Measurements from ENCODE around the gene PPP5C.

PPP5C gene

GRCh38 chr19:46423188-46423587 is 76.3 kb downstream of the PPP5C start:
- no peak for DNase-seq (ENCODE audit: low spot score)
- no peak for TF ChIP-seq CTCF (IDR thresholded peaks at IDR 0.05; ENCODE audit: borderline replicate concordance, control extremely low read depth, extremely low read depth, insufficient read depth, missing control alignments)
- in situ Hi-C loops (cut with MboI; ENCODE audit: low sequenced_read_pairs, unreplicated experiment), result no loop called here

GRCh38 chr19:46426035-46426505 is 79.2 kb downstream of the PPP5C start:
- TF ChIP-seq CTCF (IDR thresholded peaks at IDR 0.05; ENCODE audit: borderline replicate concordance, control extremely low read depth, extremely low read depth, insufficient read depth, missing control alignments), result no peak
- in situ Hi-C loops (cut with MboI; ENCODE audit: low sequenced_read_pairs, unreplicated experiment), result no loop called here
- no peak for DNase-seq (ENCODE audit: low spot score)

- in situ Hi-C loops (cut with MboI; ENCODE audit: low sequenced_read_pairs, unreplicated experiment), result no loop called here
- DNase-seq (ENCODE audit: low spot score), result peak; percentile 73
- no peak for TF ChIP-seq CTCF (IDR thresholded peaks at IDR 0.05; ENCODE audit: borderline replicate concordance, control extremely low read depth, extremely low read depth, insufficient read depth, missing control alignments)
Measured at GRCh38 chr19:46426506-46427162, 79.7 kb downstream of the PPP5C start.

GRCh38 chr19:46427518-46428045 is 80.7 kb downstream of the PPP5C start:
- in situ Hi-C loops (cut with MboI; ENCODE audit: low sequenced_read_pairs, unreplicated experiment), result no loop called here
- DNase-seq (ENCODE audit: low spot score), result no peak
- TF ChIP-seq CTCF (IDR thresholded peaks at IDR 0.05; ENCODE audit: borderline replicate concordance, control extremely low read depth, extremely low read depth, insufficient read depth, missing control alignments), result no peak

GRCh38 chr19:46428239-46429135 is 81.6 kb downstream of the PPP5C start, which contains the start of gene PNMA8C:
Gene PNMA8C, minus strand, starts transcription at chr19:46428936. Its CDS starts 577 bp downstream, at chr19:46428359.
- DNase-seq (ENCODE audit: low spot score), result peak; percentile 74
- in situ Hi-C loops (cut with MboI; ENCODE audit: low sequenced_read_pairs, unreplicated experiment), result no loop called here
- no peak for TF ChIP-seq CTCF (IDR thresholded peaks at IDR 0.05; ENCODE audit: borderline replicate concordance, control extremely low read depth, extremely low read depth, insufficient read depth, missing control alignments)

- no peak for DNase-seq (ENCODE audit: low spot score)
- TF ChIP-seq CTCF (IDR thresholded peaks at IDR 0.05; ENCODE audit: borderline replicate concordance, control extremely low read depth, extremely low read depth, insufficient read depth, missing control alignments), result no peak
- in situ Hi-C loops (cut with MboI; ENCODE audit: low sequenced_read_pairs, unreplicated experiment), result no loop called here
Measured at GRCh38 chr19:46429999-46430398, 83.1 kb downstream of the PPP5C start.
